Nephron progenitor cell (in vitro differentiated cells): ENCODE measurements around the gene MORC2.

Source experiments
- DNase-seq: peaks from one replicate; pipeline ENCODE4 v3.0.0; 2021
- H3K27ac Mint-ChIP-seq: 2 replicates; pipeline ENCODE4 v1.8.0; 2021; ENCODE audit warnings: mild to moderate bottlenecking, moderate library complexity, mixed read lengths
- H3K27me3 Mint-ChIP-seq: 2 replicates; pipeline ENCODE4 v1.8.0; 2021; ENCODE audit warnings: mild to moderate bottlenecking, low read depth, mixed read lengths; ENCODE audit not compliant: poor library complexity
- H3K36me3 Mint-ChIP-seq: 2 replicates; pipeline ENCODE4 v1.8.0; 2021; ENCODE audit warnings: low read depth, mixed read lengths
- H3K4me1 Mint-ChIP-seq: 2 replicates; pipeline ENCODE4 v1.8.0; 2021; ENCODE audit warnings: mixed read lengths
- H3K4me3 Mint-ChIP-seq: 2 replicates; pipeline ENCODE4 v1.8.0; 2021; ENCODE audit warnings: mild to moderate bottlenecking, moderate library complexity, mixed read lengths
- H3K9me3 Mint-ChIP-seq: 2 replicates; pipeline ENCODE4 v1.8.0; 2021; ENCODE audit warnings: mild to moderate bottlenecking, moderate library complexity, mixed read lengths
- TF ChIP-seq, protein P1 (sequence below): fragments of 200-600 bp; sonication (generic); IDR thresholded peaks from 2 replicates; pipeline ENCODE4 v1.5.0; 2021; ENCODE audit warnings: antibody characterized with exemption

MORC2 gene

DNA sequence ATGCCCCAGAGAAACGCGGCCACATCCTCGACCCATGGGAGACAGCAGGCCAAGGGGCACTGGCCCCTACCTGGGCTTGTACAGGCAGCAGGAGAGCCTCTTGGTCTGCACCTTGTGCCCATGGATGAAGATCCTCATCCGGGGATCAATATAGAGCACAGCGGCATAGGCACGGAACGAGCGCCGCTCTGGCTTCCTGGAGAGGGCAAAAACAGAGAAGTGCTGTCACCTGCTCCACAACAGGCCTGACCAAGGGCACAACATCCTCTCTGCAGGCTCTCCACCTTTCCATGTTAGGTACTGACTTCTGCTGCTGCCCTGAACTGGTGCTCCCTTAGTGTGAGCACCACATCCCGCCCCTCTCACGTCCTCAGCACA lies 27.2 kb downstream of the MORC2 start:
- H3K4me1 Mint-ChIP-seq, result peaks cover 6% of the 10 kb centered on the region
- H3K36me3 Mint-ChIP-seq, result peaks cover 74% of the 10 kb centered on the region
- no peaks in the 10 kb centered on the region for H3K27me3 Mint-ChIP-seq
- H3K9me3 Mint-ChIP-seq, result no peaks in the 10 kb centered on the region
- no peak overlapping the region for H3K4me3 Mint-ChIP-seq
- no peak for DNase-seq
- TF ChIP-seq, protein P1, sequence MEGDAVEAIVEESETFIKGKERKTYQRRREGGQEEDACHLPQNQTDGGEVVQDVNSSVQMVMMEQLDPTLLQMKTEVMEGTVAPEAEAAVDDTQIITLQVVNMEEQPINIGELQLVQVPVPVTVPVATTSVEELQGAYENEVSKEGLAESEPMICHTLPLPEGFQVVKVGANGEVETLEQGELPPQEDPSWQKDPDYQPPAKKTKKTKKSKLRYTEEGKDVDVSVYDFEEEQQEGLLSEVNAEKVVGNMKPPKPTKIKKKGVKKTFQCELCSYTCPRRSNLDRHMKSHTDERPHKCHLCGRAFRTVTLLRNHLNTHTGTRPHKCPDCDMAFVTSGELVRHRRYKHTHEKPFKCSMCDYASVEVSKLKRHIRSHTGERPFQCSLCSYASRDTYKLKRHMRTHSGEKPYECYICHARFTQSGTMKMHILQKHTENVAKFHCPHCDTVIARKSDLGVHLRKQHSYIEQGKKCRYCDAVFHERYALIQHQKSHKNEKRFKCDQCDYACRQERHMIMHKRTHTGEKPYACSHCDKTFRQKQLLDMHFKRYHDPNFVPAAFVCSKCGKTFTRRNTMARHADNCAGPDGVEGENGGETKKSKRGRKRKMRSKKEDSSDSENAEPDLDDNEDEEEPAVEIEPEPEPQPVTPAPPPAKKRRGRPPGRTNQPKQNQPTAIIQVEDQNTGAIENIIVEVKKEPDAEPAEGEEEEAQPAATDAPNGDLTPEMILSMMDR, result no peak
- H3K27ac Mint-ChIP-seq, result no peak overlapping the region

DNA sequence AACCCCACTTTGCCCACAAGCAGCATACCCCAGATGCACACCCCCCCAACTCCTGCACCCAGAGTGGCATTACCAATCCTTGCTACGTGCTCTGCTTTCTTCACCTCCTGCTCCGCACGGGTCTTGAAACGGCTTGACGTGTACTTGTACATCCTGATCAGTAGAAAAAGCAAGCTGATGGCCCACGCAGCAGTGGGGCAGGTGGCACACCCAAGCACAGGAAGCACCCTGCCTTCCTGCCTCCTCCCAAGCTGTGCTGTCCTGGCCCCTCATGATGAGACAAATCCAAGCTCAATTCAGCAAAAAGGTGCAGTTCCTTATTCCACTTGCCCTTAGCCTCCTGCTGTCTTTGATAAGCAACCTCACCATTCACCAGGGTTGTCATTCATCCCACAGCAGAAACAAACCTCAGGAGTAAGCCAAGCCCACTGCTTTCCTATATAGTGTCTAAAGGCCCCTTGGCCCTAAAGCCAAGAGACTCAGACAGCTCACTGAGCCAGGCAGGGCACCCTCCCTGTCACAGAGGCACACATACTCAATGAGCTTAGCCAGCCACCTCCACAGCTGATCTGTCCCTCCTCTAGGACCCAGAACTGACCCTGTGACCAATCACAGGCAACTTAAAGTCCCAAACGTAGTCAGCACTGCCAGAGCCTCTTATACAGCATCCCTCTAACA lies 27.8 kb downstream of the MORC2 start:
- Mint-ChIP-seq H3K27ac (no peak overlapping the region), H3K36me3 (peaks cover 74% of the 10 kb centered on the region), H3K9me3 (no peaks in the 10 kb centered on the region), H3K27me3 (no peaks in the 10 kb centered on the region), H3K4me3 (no peak overlapping the region), H3K4me1 (peaks cover 6% of the 10 kb centered on the region)
- DNase-seq, result no peak
- TF ChIP-seq, protein P1, result no peak

DNA sequence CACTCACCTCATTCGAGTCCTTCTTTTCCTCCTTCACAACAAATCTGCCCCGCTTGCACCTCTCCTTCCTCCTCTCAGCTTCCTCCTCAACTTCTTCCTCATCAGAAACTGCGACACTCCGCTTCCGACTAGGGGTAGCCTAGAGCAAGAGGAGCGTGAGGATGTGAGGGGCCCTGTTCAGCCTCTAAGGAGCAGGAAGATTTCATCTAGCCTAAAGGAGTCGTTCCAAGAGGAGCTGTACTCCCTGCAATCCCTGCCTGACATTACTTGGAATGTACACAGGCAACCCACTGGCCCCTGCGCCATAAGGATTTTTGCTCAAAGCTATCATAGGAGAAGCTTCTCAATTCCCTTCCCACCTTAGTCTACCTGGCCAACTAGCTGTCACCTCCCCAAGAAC lies 34.5 kb downstream of the MORC2 start:
- H3K4me1 Mint-ChIP-seq, result peaks cover 6% of the 10 kb centered on the region
- peaks cover 76% of the 10 kb centered on the region for H3K36me3 Mint-ChIP-seq
- peaks cover 4% of the 10 kb centered on the region for H3K27me3 Mint-ChIP-seq
- H3K9me3 Mint-ChIP-seq, result no peaks in the 10 kb centered on the region
- TF ChIP-seq, protein P1, result no peak
- no peak overlapping the region for H3K4me3 Mint-ChIP-seq
- no peak for DNase-seq
- H3K27ac Mint-ChIP-seq, result no peak overlapping the region

DNA sequence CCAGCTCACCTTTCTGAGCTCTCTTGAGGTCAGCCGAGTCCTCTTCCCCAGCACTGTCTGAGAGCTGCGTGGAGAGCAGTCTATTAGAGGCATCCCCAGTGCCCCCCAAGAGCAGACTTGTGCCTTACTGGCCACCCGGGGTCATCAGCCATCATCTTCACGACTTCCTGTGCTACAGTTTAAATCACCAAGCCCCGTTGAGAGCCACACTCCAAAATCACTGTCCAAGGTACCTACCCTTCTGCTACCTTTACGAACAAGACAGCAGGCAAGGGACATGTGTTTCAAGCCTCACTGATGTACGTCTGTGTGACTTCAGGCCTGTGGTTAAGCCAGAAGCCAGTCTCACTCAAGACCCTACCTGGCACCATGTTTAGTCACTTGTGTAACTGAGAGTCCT lies 35.1 kb downstream of the MORC2 start:
- peaks cover 76% of the 10 kb centered on the region for H3K36me3 Mint-ChIP-seq

DNA sequence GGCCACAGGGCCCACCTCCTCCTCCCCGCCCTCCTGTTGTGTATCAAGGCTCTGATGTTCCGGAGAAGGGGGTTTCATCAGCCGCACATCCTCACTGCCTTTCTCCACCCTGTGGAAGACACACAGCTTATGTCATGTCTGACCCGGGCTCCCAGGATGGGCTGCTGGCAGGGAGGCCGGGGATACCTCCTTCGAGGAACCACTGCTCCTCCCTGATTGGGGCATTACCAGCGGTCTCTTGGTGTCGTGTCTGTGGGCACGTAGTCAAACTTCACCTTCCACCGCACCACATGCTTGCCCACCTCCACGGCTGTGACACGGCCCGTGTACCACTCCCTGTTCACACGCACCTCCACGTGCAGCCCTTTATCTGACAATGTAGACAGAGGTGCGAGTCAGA lies 35.9 kb downstream of the MORC2 start:
- Mint-ChIP-seq H3K9me3 (no peaks in the 10 kb centered on the region), H3K27me3 (peaks cover 4% of the 10 kb centered on the region), H3K27ac (peak overlapping the region; percentile 42), H3K4me3 (no peak overlapping the region), H3K4me1 (peaks cover 6% of the 10 kb centered on the region), H3K36me3 (peaks cover 76% of the 10 kb centered on the region)
- no peak for DNase-seq
- TF ChIP-seq, protein P1, result no peak

More for the DNA sequence above, 35.1 kb downstream of the MORC2 start:
- no peak for DNase-seq
- Mint-ChIP-seq H3K4me3 (no peak overlapping the region), H3K9me3 (no peaks in the 10 kb centered on the region), H3K4me1 (peaks cover 6% of the 10 kb centered on the region), H3K27me3 (peaks cover 4% of the 10 kb centered on the region), H3K27ac (no peak overlapping the region)
- TF ChIP-seq, protein P1, result no peak
